Measurements from ENCODE around the gene FTO.
"Not testable (repeated sequence)": the region's sequence is repeated elsewhere in the genome, so short reads cannot be mapped to it uniquely, and the experiment has no call there.

The FTO gene

GRCh38 chr16:53827741-53828140, 123.8 kb downstream of the FTO start:
- DNase-seq (ENCODE audit: low spot score): no peak

- no peak for DNase-seq (ENCODE audit: low spot score)
Observed at GRCh38 chr16:53829186-53829747, 125.3 kb downstream of the FTO start.

GRCh38 chr16:53832896-53833544, 129.1 kb downstream of the FTO start:
- no peak for DNase-seq (ENCODE audit: low spot score)

GRCh38 chr16:53836142-53836541, 132.2 kb downstream of the FTO start:
- no peak for DNase-seq (ENCODE audit: low spot score)

- DNase-seq (ENCODE audit: low spot score): no peak
Observed at GRCh38 chr16:53836680-53837079, 132.7 kb downstream of the FTO start.

GRCh38 chr16:53837426-53837825, 133.5 kb downstream of the FTO start:
- no peak for DNase-seq (ENCODE audit: low spot score)

- no peak for DNase-seq (ENCODE audit: low spot score)
Observed at GRCh38 chr16:53839150-53839549, 135.2 kb downstream of the FTO start.

- no peak for DNase-seq (ENCODE audit: low spot score)
Observed at GRCh38 chr16:53840456-53840855, 136.5 kb downstream of the FTO start.

- DNase-seq (ENCODE audit: low spot score): no peak
Observed at GRCh38 chr16:53841884-53842283, 137.9 kb downstream of the FTO start.

- no peak for DNase-seq (ENCODE audit: low spot score)
Observed at GRCh38 chr16:53843084-53843483, 139.1 kb downstream of the FTO start.

- no peak for DNase-seq (ENCODE audit: low spot score)
Observed at GRCh38 chr16:53844804-53845203, 140.8 kb downstream of the FTO start.

- DNase-seq (ENCODE audit: low spot score): not testable (repeated sequence)
Observed at GRCh38 chr16:53846549-53846948, 142.6 kb downstream of the FTO start.

GRCh38 chr16:53846971-53847370, 143.0 kb downstream of the FTO start:
- DNase-seq (ENCODE audit: low spot score): no peak

GRCh38 chr16:53848277-53848942, 144.5 kb downstream of the FTO start:
- DNase-seq (ENCODE audit: low spot score): no peak

GRCh38 chr16:53848950-53849349, 145.0 kb downstream of the FTO start:
- DNase-seq (ENCODE audit: low spot score): no peak

- no peak for DNase-seq (ENCODE audit: low spot score)
Observed at GRCh38 chr16:53849585-53849984, 145.6 kb downstream of the FTO start.

- no peak for DNase-seq (ENCODE audit: low spot score)
Observed at GRCh38 chr16:53849994-53850393, 146.0 kb downstream of the FTO start.

- DNase-seq (ENCODE audit: low spot score): no peak
Observed at GRCh38 chr16:53852678-53853077, 148.7 kb downstream of the FTO start.

- no peak for DNase-seq (ENCODE audit: low spot score)
Observed at GRCh38 chr16:53855056-53855455, 151.1 kb downstream of the FTO start.

GRCh38 chr16:53855511-53855910, 151.6 kb downstream of the FTO start:
- DNase-seq (ENCODE audit: low spot score): no peak

- no peak for DNase-seq (ENCODE audit: low spot score)
Observed at GRCh38 chr16:53859995-53860540, 156.1 kb downstream of the FTO start.

GRCh38 chr16:53863861-53864260, 159.9 kb downstream of the FTO start:
- no peak for DNase-seq (ENCODE audit: low spot score)

- DNase-seq (ENCODE audit: low spot score): no peak
Observed at GRCh38 chr16:53864819-53865493, 161.0 kb downstream of the FTO start.
